Sigmoid colon (tissue), 4 donors: Measurements from ENCODE around the gene GABARAP.

ENCODE experiments used
- CTCF ChIP-seq, 4 experiments: fragments of 450-650 bp in 3 of 4; fragments of 200-600 bp in 1 of 4; IDR thresholded peaks; one replicate each; pipeline ENCODE4 v1.5.1; 2016 to 2019; ENCODE audit warnings: antibody characterized with exemption in 4 of 4, mild to moderate bottlenecking in 3 of 4, moderate library complexity in 2 of 4
- EP300 ChIP-seq, 4 donors: sonication (generic); formaldehyde crosslinking; IDR thresholded peaks; one replicate each; pipeline ENCODE4 v1.6.1; 2017; ENCODE audit warnings: antibody characterized with exemption in 4 of 4
- POLR2A ChIP-seq, 2 donors: fragments of 450-650 bp; IDR thresholded peaks; one replicate each; pipeline ENCODE4 v1.6.1; 2016; ENCODE audit warnings: antibody characterized with exemption in 2 of 2, mild to moderate bottlenecking in 2 of 2, moderate library complexity in 2 of 2
- POLR2AphosphoS5 ChIP-seq, 4 donors: sonication (generic); formaldehyde crosslinking; IDR thresholded peaks; one replicate each; pipeline ENCODE4 v1.6.1; 2017; ENCODE audit warnings: antibody characterized with exemption in 4 of 4

GRCh38 chr17:7218166-7218565 is 24.1 kb downstream of the GABARAP start:
- TF ChIP-seq EP300 (IDR thresholded peaks at IDR 0.05), result no peak
- TF ChIP-seq POLR2A (IDR thresholded peaks at IDR 0.05), result no peak
- no peak for TF ChIP-seq CTCF (IDR thresholded peaks at IDR 0.05)
- TF ChIP-seq POLR2AphosphoS5 (IDR thresholded peaks at IDR 0.05), result no peak
